B cell (primary cell): Measurements from ENCODE around the gene TBC1D4. TPM values are rescaled to one million over a fixed set of nuclear protein-coding genes. Genes with fewer than 3 reads are reported as not detected.

Experiments
- ATAC-seq: fragments of 200-7000 bp; cut with Tn5 transposase; one replicate; pipeline ENCODE4 v1.10.0; 2021; ENCODE audit warnings: low read depth, mild to moderate bottlenecking, moderate number of reproducible peaks, moderate library complexity
- CTCF ChIA-PET: fragments of 350-600 bp; sonication (Branson Sonifier 250); formaldehyde crosslinking; loops from one replicate; lab custom pipeline; 2021; ENCODE audit warnings: antibody characterized with exemption, inconsistent platforms; lab: Charles Lee
- POLR2A ChIA-PET: fragments of 350-600 bp; sonication (Branson Sonifier 250); formaldehyde crosslinking; loops from one replicate; lab custom pipeline; 2021; ENCODE audit warnings: antibody characterized with exemption; lab: Charles Lee
- DNase-seq: peaks from one replicate; pipeline ENCODE4 v3.0.0; 2013
- H2AFZ ChIP-seq: 2 replicates; pipeline ENCODE4 v1.6.1; 2012; ENCODE audit warnings: mild to moderate bottlenecking, low read depth, low read length; ENCODE audit not compliant: insufficient read depth, poor library complexity, severe bottlenecking
- H3K27ac ChIP-seq, 2 donors: 1 replicate in 1 of 2; 2 replicates in 1 of 2; pipeline ENCODE4 v1.5.1; 2012 to 2013; ENCODE audit warnings: low read length in 2 of 2, mild to moderate bottlenecking in 2 of 2, moderate library complexity in 1 of 2
- H3K27me3 ChIP-seq, 4 experiments: fragments of 200-600 bp in 1 of 4; sonication (generic) in 1 of 4; replicated peaks in 1 of 4; 1 replicate in 2 of 4; 2 replicates in 2 of 4; pipeline versions ENCODE4 v1.6.1 to v1.7.0; 2013 to 2016; ENCODE audit warnings: low read length in 3 of 4, mild to moderate bottlenecking in 2 of 4, mixed read lengths in 1 of 4, moderate library complexity in 1 of 4; ENCODE audit not compliant: insufficient read depth in 4 of 4, control insufficient read depth in 3 of 4; ENCODE audit errors: control extremely low read depth in 1 of 4
- H3K36me3 ChIP-seq, 2 experiments: replicated peaks in 1 of 2; 1 replicate in 1 of 2; 2 replicates in 1 of 2; pipeline versions ENCODE4 v1.6.1 to v1.7.1; 2013; ENCODE audit warnings: low read length in 1 of 2; ENCODE audit not compliant: insufficient read depth in 2 of 2, control insufficient read depth in 1 of 2; ENCODE audit errors: control extremely low read depth in 1 of 2, extremely low read depth in 1 of 2
- H3K4me1 ChIP-seq, 2 donors: fragments of 200-600 bp in 1 of 2; sonication (generic) in 1 of 2; 1 replicate in 1 of 2; 2 replicates in 1 of 2; pipeline versions ENCODE4 v1.5.1 to v1.6.1; 2013 to 2017; ENCODE audit warnings: low read length in 2 of 2; ENCODE audit not compliant: control insufficient read depth in 2 of 2, insufficient read depth in 2 of 2
- H3K4me2 ChIP-seq: replicated peaks from 2 replicates; pipeline ENCODE3; 2012; ENCODE audit warnings: mild to moderate bottlenecking, low read depth, low read length; ENCODE audit not compliant: poor library complexity, severe bottlenecking
- H3K4me3 ChIP-seq, 5 experiments: fragments of 200-600 bp in 1 of 5; sonication (generic) in 1 of 5; 1 replicate in 3 of 5; 2 replicates in 2 of 5; pipeline versions ENCODE4 v1.5.1 to v1.7.0; 2011 to 2016; ENCODE audit warnings: low read length in 4 of 5, mild to moderate bottlenecking in 4 of 5, low read depth in 2 of 5, control low read depth in 1 of 5, moderate library complexity in 1 of 5; ENCODE audit not compliant: insufficient read depth in 1 of 5; ENCODE audit errors: control extremely low read depth in 1 of 5, extremely low read depth in 1 of 5
- H3K79me2 ChIP-seq: fragments of 200-600 bp; sonication (generic); one replicate; pipeline ENCODE4 v1.6.0; 2016; ENCODE audit warnings: low read length; ENCODE audit not compliant: control insufficient read depth, insufficient read depth
- H3K9ac ChIP-seq: fragments of 200-600 bp; sonication (generic); 2 replicates; pipeline ENCODE4 v1.6.1; 2017; ENCODE audit warnings: mild to moderate bottlenecking, low read length, moderate library complexity
- H3K9me3 ChIP-seq, 3 donors: one replicate each; pipeline versions ENCODE4 v1.6.1 to v1.7.1; 2013; ENCODE audit warnings: low read length in 2 of 3; ENCODE audit not compliant: control insufficient read depth in 2 of 3, insufficient read depth in 1 of 3; ENCODE audit errors: control extremely low read depth in 1 of 3
- H4K20me1 ChIP-seq: 2 replicates; pipeline ENCODE4 v1.6.0; 2012; ENCODE audit warnings: mild to moderate bottlenecking, low read length; ENCODE audit not compliant: insufficient read depth, control insufficient read depth, poor library complexity, severe bottlenecking
- H3K27ac Mint-ChIP-seq: one replicate; pipeline ENCODE4 v1.8.0; 2021; ENCODE audit warnings: mixed read lengths
- H3K27me3 Mint-ChIP-seq: one replicate; pipeline ENCODE4 v1.8.0; 2021; ENCODE audit warnings: mixed read lengths
- H3K4me1 Mint-ChIP-seq: one replicate; pipeline ENCODE4 v1.8.0; 2021; ENCODE audit warnings: mixed read lengths
- H3K4me3 Mint-ChIP-seq: one replicate; pipeline ENCODE4 v1.8.0; 2021; ENCODE audit warnings: mixed read lengths
- H3K9me3 Mint-ChIP-seq: one replicate; pipeline ENCODE4 v1.8.0; 2022; ENCODE audit warnings: mixed read lengths; ENCODE audit not compliant: insufficient read depth
- EZH2 ChIP-seq: IDR thresholded peaks from 2 replicates; pipeline ENCODE4 v1.6.1; 2012; ENCODE audit warnings: borderline replicate concordance, low read depth, mild to moderate bottlenecking, moderate library complexity, low read length; ENCODE audit not compliant: insufficient read depth, poor library complexity, severe bottlenecking
- WGBS: methylation state at CpG from one replicate; pipeline ENCODE4 v1.1.5; 2013; ENCODE audit warnings: missing lambda C conversion rate; ENCODE audit not compliant: insufficient coverage; 5-methylcytosine and 5-hydroxymethylcytosine counted together
- intact Hi-C: fragments of 100-400 bp; cut with micrococcal nuclease; formaldehyde crosslinking; loops from one replicate; pipeline ENCODE4 v1.10.0; 2022
- polyA plus RNA-seq: library from polyadenylated mRNA; depleted of rRNA; stranded (reverse); fragments of >200 nt; gene quantifications from 2 replicates; pipeline ENCODE4 v1.2.3, GENCODE V29; 2012
- total RNA-seq, 2 donors: library from RNA; stranded (reverse); fragments of 120-200 nt in 1 of 2; gene quantifications; 1 replicate in 1 of 2; 2 replicates in 1 of 2; pipeline versions ENCODE4 v1.2.3 to v1.2.4, GENCODE V29; 2013 to 2022
- TF ChIP-seq, protein P1 (sequence below): fragments of 200-600 bp; IDR thresholded peaks from one replicate; pipeline ENCODE4 v1.8.0; 2022; ENCODE audit warnings: antibody characterized with exemption, mild to moderate bottlenecking

TBC1D4 gene
- total and polyA plus RNA-seq, 2 donors (not counting 1 experiment from before 2014, with no cell fraction given), result 1.6 to 3.5 TPM

DNA sequence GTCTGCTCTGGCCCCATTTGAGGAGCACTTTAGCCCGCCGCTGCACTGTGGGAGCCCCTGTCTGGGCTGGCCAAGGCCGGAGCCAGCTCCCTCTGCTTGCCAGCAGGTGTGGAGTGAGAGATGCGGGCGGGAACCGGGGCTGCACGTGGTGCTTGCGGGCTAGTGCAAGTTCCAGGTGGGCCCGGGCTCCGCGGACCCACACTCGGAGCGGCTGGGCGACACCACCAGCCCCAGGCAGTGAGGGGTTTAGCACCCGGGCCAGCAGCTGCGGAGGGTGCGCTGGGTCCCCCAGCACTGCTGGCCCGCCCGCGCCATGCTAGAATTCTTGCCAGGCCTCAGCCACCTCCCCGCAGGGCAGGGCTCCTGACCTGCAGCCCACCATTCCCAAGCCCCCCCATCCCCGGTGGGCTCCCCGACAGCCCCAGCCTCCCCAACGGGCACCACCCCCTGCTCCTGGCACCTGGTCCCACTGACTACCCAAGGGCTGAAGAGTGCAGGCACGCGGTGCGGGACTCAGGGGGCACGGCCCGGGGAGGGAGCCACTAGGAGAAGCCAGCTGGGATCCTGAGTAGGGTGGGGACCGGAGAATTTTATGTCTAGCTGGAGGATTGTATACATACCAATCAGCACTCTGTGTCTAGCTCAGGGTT is 36.6 kb upstream of the TBC1D4 start:
- intact Hi-C loops, result no loop called here
- Mint-ChIP-seq H3K27ac (no peak overlapping the region), H3K27me3 (no peaks in the 10 kb centered on the region), H3K9me3 (peaks cover 4% of the 10 kb centered on the region), H3K4me1 (peaks cover 7% of the 10 kb centered on the region), H3K4me3 (no peak overlapping the region)
- peaks cover 0 to 13% (median 2%) of the 10 kb centered on the region in 3 donors for H3K9me3 ChIP-seq
- CTCF ChIA-PET, result no interaction called here
- no peak overlapping the region for H3K9ac ChIP-seq
- no peak overlapping the region for H3K4me2 ChIP-seq
- H2AFZ ChIP-seq, result no peak overlapping the region
- ATAC-seq, result no peak
- no peaks in the 10 kb centered on the region for H3K27me3 ChIP-seq
- H3K4me3 ChIP-seq, result no peak overlapping the region
- H3K27ac ChIP-seq, result no peak overlapping the region
- H3K4me1 ChIP-seq, result peaks cover 0 to 3% of the 10 kb centered on the region in 2 donors
- POLR2A ChIA-PET, result no interaction called here
- no peaks in the 10 kb centered on the region for H3K36me3 ChIP-seq
- TF ChIP-seq, protein P1, sequence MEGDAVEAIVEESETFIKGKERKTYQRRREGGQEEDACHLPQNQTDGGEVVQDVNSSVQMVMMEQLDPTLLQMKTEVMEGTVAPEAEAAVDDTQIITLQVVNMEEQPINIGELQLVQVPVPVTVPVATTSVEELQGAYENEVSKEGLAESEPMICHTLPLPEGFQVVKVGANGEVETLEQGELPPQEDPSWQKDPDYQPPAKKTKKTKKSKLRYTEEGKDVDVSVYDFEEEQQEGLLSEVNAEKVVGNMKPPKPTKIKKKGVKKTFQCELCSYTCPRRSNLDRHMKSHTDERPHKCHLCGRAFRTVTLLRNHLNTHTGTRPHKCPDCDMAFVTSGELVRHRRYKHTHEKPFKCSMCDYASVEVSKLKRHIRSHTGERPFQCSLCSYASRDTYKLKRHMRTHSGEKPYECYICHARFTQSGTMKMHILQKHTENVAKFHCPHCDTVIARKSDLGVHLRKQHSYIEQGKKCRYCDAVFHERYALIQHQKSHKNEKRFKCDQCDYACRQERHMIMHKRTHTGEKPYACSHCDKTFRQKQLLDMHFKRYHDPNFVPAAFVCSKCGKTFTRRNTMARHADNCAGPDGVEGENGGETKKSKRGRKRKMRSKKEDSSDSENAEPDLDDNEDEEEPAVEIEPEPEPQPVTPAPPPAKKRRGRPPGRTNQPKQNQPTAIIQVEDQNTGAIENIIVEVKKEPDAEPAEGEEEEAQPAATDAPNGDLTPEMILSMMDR, result no peak
- TF ChIP-seq EZH2, result no peak
- no peaks in the 10 kb centered on the region for H4K20me1 ChIP-seq
- WGBS, result 97% methylated on average over 23 of the region's 30 CpGs
- H3K79me2 ChIP-seq, result no peaks in the 10 kb centered on the region
- no peak for DNase-seq

DNA sequence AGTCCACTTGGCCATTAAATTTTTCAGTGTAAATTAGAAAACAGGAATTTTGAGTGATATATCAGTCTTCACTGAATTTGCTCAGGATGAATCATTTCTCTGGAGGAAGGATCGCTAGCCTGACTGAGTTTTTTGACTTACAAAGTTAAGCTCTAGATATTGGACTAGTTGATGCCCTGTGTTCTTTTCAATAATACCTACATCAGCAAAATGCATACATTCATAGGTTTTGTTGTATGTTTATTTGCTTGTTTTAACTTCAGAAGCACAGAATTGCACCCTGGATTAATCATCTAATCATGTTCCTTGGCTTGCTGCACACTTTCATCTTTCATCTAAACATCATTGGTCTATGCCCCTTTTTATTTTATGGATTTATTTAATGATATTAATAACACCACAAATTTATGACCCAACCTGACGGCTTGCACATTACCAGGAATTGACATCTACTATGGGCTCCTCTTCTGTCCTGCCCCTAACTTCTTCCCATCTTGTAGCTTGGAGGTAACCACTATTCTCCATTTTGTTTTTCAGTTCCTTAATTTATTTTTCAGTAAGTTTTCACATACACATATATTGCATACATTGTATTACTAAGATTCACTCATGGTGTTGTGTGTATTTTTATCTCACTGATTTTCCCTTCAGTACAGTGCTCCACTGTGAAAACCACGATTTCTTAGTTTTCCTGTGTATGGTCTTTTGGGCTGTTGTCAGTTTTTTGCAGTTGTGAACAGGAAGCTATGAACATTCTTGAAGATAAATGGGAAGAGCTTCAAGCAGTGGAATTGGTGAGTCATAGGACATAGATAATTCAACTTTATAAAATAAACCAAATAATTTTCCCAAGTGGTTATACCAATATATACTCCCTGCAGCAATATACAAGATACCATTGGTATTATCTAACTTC is 32.4 kb upstream of the TBC1D4 start:
- Histone ChIP-seq H3K79me2 (no peaks in the 10 kb centered on the region), H3K27me3 (no peaks in the 10 kb centered on the region), H3K4me2 (no peak overlapping the region), H3K36me3 (no peaks in the 10 kb centered on the region), H3K9me3 (peaks cover 0 to 2% (median 0%) of the 10 kb centered on the region in 3 donors), H3K4me1 (peaks cover 16 to 24% of the 10 kb centered on the region in 2 donors), H3K9ac (no peak overlapping the region), H3K4me3 (no peak overlapping the region), H3K27ac (no peak overlapping the region), H4K20me1 (no peaks in the 10 kb centered on the region), H2AFZ (no peak overlapping the region)
- ChIA-PET POLR2A (no interaction called here), CTCF (no interaction called here)
- Mint-ChIP-seq H3K4me1 (peaks cover 17% of the 10 kb centered on the region), H3K9me3 (no peaks in the 10 kb centered on the region), H3K27ac (no peak overlapping the region), H3K4me3 (no peak overlapping the region), H3K27me3 (no peaks in the 10 kb centered on the region)
- TF ChIP-seq EZH2, result no peak
- TF ChIP-seq, protein P1, result no peak
- intact Hi-C loops, result no loop called here
- WGBS, result 100% methylated on average over 1 of the region's 3 CpGs
- no peak for DNase-seq
- no peak for ATAC-seq
